HG03432 (cell line): Measurements from ENCODE around the gene SDS.

Source experiments
- ATAC-seq: cut with Tn5 transposase; IDR thresholded peaks from one replicate; pipeline ENCODE4 v1.9.1; 2021; ENCODE audit warnings: mild to moderate bottlenecking, moderate library complexity; ENCODE audit not compliant: unreplicated experiment

The SDS gene, protein sequence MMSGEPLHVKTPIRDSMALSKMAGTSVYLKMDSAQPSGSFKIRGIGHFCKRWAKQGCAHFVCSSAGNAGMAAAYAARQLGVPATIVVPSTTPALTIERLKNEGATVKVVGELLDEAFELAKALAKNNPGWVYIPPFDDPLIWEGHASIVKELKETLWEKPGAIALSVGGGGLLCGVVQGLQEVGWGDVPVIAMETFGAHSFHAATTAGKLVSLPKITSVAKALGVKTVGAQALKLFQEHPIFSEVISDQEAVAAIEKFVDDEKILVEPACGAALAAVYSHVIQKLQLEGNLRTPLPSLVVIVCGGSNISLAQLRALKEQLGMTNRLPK

DNA sequence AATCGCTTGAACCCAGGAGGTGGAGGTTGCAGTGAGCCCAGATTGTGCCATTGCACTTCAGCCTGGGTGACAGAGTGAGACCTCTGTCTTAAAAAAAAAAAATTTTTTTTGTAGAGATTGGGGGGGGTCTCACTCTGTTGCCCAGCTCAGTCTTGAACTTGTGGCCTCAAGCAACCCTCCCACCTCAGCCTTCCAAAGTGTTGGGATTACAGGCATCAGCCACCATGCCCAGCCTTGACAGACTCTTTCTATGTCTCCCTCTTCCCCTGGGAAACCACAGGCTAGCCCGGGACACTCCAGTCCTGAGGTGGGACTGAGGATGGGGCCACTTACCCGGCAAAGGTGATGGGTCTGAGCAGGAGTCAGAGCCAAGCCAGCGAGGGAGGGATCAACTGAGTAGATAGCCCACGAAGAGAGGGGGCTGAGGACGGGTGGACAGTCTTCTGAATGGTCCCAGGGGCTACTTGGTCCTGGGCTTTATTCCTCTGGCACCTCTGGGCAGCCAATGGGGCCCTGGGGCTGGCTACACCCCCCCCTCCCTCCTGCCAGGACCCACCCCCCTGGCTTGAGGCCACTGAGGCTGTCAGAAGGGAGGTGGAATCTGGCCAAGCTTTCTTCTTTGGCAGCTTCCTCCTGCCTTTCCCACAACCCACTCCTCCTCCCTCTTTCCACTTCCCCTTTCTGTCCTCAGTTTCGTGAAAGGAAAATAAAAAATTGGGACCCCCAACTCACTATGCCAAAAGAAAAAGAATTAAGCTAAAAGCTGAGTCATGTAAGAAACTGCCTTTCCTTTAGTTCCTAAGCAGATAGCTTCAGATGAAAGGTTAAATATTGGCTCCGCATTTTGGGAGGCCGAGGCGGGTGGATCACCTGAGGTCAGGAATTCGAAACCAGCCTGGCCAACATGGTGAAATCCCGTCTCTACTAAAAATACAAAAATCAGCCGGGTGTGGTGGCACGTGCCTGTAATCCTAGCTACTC, at the start of gene SDS:
TSS of gene SDS (minus strand) at position 453 of the 981 bp plus-strand sequence. CDS start 4,179 bp downstream, outside the sequence.
- no peak for ATAC-seq

DNA sequence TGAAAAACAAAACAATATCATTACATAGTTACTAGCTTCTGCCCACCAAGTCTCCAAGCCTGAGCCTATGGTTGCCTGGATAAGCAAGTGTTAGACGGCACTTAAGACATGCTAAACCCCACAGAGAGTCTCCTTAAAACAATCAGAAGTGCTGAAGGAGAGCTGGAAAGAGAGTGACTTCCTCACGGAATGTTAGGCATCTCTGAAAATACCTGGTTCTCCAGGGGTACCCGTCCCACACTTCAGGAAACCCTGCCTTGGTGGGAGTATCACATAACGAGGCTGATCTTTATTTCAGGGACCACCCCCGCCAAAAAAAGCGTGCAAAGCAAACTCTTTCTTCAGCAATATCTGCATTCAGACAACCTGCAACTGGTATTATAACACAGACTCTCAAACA, 49.6 kb upstream of the SDS start:
- ATAC-seq: no peak

- ATAC-seq: no peak
Measured at GRCh38 chr12:113452458-113452857, 48.8 kb upstream of the SDS start.

GRCh38 chr12:113449839-113450238, 46.2 kb upstream of the SDS start:
- no peak for ATAC-seq

DNA sequence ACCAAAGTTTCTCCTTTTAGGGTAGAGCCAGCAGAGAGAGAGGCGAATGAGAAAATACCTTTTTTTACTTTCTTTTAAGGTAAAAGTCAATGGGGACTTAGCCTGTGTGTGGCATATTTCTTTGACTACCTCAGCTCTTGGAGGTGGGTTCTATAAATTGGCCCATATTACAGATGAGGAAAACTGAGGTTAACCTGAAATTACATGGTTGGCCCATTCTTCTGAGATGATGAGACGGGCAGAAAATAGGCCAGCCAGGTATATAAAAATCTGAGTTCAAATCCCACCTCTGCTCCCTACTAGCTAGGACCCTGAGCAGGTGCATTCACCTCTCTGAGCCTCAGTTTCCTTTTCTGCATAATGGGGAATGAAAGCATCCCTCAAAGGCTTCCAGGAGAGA, 45.6 kb upstream of the SDS start:
- no peak for ATAC-seq

- no peak for ATAC-seq
Measured at GRCh38 chr12:113448873-113449272, 45.2 kb upstream of the SDS start.

DNA sequence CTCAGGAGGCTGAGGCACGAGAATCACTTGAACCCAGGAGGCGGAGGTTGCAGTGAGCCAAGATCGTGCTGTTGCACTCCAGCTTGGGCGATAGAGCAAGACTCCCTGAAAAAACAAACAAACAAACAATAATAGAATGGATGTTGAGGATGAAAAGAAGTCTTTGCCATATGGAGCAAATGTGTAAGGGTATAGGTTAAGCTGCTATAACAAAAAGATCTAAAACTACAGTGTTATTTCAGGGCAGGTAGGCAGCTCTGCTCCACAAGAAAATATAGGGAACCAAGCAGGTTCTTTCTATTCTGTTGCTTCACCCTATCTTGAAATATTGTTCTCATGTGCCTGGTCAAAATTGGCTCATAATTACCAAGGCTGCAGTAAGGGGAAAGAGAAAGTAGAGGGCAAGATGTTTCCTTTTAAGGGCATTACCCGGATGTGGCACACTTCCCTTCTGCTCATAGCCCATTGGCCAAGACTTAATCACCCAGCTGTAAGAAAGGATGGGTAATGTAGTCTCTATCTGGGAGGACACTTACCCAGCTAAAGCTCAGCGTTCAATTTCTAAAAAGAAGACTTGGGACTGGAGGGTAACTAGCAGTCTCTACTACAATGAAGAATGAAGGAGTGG, 42.0 kb upstream of the SDS start:
- no peak for ATAC-seq

DNA sequence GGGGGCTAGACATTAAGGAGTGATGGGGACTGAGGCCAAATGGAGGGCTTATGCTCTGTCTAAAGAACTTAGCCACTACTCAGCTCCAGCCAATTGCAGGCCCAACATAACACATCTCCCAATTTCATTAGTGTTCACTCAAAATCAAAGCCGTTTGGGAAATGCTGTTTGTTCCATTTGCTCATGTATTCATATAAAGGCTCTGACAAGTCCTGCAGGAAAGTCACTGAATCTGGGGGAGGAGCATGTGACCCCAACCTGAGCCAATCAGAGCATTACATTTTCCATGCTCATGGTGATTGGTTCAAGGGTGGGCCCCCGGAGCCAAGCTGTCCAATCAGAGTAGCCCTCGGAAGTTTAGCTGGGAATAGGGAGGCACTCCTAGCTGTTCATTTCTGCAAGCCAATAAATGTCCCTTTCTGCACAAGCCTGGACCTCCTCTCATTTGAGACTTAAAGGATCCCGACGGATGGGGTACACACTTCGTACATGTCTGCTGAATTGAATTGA, 39.4 kb upstream of the SDS start:
- ATAC-seq: no peak

DNA sequence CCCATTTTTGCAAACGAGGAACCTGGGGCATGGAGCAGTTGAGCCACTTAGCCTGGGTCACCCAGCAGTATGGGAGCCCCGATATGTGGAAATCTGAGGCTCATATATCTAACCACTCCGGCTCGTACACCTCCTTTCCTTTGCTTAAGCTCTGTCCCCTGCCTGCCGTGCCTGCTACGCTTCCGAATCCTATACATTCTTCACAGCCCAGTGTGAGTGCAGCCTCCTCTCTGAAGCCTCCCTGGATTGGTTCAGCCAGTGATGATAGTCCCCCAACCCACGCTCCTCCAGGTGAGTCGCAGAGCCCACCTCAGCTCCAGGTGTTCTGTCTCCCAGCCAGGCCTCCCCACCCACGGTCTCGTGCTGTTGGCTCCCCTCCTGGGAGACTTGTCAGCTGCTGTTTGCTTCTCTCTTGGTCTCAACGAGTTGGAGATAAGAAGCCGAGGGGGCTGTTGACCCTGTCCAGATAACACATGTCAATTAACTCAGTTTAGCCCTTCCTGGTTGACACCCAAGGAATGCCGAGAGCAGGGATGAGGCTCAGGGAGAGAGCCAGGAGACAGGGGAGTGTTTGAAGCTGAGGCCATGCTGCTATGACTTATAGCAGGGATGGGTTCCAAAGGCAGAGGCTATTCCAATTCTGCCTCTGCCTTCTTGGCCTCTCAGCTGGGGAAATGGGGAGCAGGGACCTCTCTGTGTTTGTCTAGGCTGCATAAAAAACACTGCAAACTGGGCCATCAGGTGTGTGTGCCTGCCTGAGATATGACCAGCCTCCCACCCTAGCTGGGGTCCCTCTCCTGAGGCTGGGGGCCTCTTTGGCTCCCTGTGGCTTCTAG, 37.5 kb upstream of the SDS start:
- ATAC-seq: no peak

DNA sequence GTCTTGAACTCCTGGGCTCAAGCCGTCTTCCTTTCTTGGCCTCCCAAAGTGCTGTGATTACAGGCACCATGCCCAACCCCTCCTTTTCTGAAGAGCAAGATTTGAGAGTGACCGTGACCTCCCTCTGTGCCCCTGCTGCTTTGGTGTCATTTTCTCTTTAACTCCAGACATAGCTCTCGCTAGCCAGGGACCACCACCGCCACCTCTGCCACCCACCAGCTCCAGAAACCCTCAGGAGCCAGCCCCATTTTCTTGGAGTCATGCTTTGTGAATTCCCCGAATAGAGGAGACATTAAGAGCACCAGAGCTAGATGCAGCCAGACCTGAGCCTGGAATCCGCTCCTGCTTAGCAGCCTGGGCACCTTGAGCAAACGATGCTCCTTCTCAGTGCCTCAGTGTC, 36.6 kb upstream of the SDS start:
- no peak for ATAC-seq

GRCh38 chr12:113439606-113440030, 35.9 kb upstream of the SDS start:
- no peak for ATAC-seq

GRCh38 chr12:113439301-113439597, 35.6 kb upstream of the SDS start:
- ATAC-seq: no peak

- no peak for ATAC-seq
Measured at GRCh38 chr12:113438523-113439300, 35.0 kb upstream of the SDS start.

GRCh38 chr12:113437729-113438100, 34.0 kb upstream of the SDS start:
- ATAC-seq: no peak

DNA sequence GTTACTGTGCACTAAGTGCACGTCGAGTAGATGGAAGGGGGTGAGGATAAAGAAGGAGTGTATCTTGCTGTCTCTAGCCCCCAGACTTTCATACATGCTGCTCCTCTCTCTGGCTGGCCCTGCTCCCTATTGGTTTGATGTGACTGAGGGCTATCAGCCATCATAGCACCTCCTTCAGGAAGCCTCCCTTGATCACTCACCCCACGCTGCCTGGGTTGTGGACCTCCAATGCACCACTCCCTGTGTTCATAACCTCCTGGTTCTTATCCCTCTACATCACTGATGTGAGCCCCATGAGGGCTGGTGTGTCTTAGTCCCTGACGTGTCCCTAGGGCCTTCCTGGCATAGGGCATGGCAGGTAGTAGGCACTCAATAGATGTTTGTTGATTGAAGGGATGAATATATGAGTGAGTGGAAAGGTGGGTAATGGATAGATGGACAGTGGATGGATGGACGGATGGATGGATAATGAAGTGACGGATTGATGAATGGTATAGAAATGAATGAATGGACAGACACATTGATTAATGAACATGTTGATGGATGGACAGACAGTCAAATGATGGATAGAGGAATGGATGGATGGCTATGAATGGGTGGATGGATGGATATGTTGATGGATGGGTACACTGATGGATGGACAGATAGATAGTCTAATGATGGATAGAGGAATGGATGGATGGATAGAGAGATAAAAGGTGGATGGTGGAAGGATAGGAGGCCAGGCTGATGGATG, 33.5 kb upstream of the SDS start:
- no peak for ATAC-seq

DNA sequence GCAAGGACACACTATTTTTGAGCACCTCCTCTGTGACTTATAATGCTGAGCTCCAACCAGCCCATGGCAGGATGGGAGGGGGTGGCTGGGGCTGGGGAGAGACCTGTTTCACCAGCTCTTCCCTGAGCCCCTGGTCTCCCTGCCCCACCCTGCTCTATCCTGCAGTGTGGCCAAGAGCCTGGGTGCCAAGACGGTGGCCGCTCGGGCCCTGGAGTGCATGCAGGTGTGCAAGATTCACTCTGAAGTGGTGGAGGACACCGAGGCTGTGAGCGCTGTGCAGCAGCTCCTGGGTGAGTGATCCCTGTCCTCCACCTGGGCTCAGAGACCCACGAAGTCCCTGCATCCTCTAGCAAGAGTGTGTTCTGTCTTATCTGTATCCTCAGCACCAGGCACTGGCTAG, 32.9 kb upstream of the SDS start:
- ATAC-seq: no peak

DNA sequence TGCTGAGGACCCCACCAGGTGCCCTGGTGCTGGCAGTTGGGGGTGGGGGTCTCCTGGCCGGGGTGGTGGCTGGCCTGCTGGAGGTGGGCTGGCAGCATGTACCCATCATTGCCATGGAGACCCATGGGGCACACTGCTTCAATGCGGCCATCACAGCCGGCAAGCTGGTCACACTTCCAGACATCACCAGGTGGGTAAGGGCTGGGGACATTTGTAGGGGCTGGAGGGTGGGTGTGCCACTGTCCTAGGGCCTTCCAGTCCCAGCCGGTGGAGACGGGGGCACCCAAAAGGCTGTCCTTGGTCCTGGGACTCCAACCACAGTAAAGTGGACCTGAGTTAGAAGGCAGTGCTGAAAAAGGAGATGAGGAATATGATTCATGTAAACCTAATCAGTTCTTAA, 31.7 kb upstream of the SDS start:
- ATAC-seq: no peak

DNA sequence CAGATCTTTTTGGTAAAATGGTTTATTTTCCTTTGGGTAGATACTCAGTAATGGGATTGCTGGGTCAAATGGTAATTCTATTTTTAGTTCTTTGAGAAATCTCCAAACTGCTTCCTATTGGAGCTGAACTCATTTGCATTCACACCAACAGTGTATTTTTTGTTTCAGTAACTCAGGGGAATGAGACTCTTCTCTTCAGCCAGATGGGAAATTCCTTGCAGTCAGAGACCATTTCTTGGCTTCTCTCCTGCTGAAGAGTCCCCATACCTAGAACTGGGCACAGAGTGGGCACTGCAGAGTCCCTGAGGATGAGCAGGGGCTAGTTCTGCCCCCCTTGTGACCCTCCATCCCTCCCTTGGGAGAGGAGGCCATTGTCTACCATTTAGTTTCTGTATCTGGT, 29.3 kb upstream of the SDS start:
- ATAC-seq: no peak

GRCh38 chr12:113428482-113428881, 24.8 kb upstream of the SDS start:
- ATAC-seq: no peak
